ENCODE data around the gene HTR1E.
"Not testable (repeated sequence)": the region's sequence is repeated elsewhere in the genome, so short reads cannot be mapped to it uniquely, and the experiment has no call there.

The HTR1E gene

DNA sequence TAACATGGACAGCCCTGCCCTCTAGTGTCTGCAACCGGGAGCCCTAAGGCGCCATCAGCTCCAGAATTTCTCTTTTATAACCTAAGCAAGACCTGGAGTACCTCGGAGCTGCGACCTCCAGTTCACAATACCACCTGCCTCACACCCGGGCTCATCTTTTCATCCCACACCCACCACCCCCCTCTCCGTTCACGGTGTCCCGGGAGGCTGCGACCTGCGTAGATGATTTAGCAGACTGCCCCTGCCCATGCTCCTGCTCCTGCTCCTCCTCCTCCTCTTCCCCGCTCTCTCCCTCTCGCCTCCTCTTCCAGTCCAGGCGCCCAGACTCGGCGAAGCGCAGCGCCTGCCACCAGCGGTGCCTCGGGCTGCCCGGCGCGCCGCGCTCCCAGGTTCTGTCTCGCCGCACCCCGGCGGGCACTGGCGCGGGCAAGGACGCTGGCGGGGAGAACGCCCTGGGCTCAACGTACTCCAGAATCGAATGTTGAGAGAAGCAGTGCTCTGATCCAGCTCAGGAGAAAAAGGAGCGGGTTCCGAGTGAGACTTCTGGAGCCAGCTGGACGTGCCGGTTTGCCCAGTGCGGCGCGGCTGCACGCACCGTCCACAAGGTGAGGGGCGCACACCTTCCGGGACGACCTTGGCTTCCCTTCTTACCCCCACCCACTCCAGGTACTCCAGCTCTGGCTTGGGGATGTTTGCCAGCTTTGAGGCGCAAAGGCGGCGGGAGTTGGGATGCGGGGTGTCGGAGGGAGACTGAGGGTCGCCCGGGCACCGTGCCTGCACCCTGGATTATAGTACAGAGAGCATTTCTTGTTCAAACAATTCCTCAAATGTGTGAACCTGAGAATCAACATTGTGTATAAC, at the start of gene HTR1E:
Gene HTR1E, plus strand, starts transcription at position 310 of the 861 bp plus-strand sequence. CDS start 77,807 bp downstream, outside the sequence.
- DNase-seq (ENCODE audit: low read depth, low spot score), result peak; percentile 97

GRCh38 chr6:86888301-86888700, 49.0 kb upstream of the HTR1E start:
- no peak for DNase-seq (ENCODE audit: low read depth, low spot score)

DNA sequence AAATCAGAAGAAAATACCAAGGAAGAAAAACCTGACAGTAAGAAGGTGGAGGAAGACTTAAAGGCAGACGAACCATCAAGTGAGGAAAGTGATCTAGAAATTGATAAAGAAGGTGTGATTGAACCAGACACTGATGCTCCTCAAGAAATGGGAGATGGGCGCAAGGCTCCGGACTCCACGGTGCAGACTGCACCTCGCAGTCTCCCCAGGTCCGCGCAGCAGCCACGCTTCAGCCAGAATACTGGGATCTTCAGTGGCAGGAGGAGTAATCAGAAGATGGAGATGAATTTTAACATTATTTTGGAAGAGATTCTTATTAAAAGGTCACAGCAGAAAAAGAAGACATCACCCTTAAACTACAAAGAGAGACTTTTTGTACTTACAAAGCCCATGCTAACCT, 40.1 kb upstream of the HTR1E start:
- DNase-seq (ENCODE audit: low read depth, low spot score), result not testable (repeated sequence)

GRCh38 chr6:86913795-86914194, 23.5 kb upstream of the HTR1E start:
- DNase-seq (ENCODE audit: low read depth, low spot score), result no peak

DNA sequence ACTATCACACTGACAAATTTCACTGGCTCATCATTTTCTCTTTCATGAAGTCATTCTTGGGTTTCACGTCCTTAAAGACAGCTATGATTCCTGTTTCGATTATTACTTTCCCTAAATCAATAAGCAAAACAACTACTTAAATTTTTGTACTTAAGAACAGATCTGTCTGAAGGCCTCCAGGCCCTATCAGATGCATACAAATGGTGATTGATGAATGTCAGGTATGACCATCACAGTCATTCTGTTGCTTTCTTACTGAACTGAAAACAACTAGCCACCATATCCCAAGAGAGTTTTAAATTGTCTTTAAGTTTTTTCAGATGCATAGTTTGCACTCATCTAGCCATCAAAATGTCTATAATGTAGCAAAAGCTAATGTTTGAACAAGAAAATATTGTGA, 20.9 kb upstream of the HTR1E start:
- DNase-seq (ENCODE audit: low read depth, low spot score), result no peak

DNA sequence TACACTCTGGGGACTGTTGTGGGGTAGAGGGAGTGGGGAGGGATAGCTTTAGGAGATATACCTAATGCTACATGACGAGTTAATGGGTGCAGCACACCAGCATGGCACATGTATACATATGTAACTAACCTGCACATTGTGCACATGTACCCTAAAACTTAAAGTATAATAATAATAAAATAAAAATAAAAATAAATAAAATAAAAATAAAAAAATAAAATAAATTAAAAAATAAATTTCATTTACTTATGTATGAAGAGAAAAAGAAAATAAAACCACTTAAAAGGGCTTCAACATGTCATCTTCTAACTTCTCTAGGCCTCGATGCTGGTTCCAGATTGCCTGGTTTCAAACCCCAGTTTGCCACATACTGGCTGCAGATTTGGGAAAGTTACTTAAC, 10.2 kb upstream of the HTR1E start:
- DNase-seq (ENCODE audit: low read depth, low spot score), result not testable (repeated sequence)

- not testable (repeated sequence) for DNase-seq (ENCODE audit: low read depth, low spot score)
Measured at GRCh38 chr6:86927859-86928258, 9.5 kb upstream of the HTR1E start.

- no peak for DNase-seq (ENCODE audit: low read depth, low spot score)
Measured at GRCh38 chr6:86934365-86934764, 3.0 kb upstream of the HTR1E start.

DNA sequence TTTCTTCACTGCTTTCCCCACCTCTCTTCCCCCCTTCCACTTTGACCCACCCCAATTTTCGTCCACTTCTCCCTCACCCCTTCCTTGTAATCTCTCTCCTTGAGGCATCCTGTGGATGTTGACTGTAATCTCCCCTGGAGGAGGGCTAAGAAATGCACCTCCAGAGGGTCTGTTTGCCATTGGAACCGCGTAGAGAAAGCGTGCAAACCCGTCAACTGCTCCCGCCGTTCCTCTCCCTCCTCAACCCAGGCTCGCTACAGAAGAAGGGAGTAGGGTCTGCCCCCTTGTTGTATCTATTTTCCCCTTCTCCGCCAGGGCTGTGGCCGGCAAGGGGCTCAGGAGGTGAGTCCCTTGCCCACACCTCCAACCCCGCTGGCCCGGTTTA, 502 bp upstream of the HTR1E start:
- DNase-seq (ENCODE audit: low read depth, low spot score), result no peak

GRCh38 chr6:86938814-86939213, 1.5 kb downstream of the HTR1E start:
- DNase-seq (ENCODE audit: low read depth, low spot score), result no peak

DNA sequence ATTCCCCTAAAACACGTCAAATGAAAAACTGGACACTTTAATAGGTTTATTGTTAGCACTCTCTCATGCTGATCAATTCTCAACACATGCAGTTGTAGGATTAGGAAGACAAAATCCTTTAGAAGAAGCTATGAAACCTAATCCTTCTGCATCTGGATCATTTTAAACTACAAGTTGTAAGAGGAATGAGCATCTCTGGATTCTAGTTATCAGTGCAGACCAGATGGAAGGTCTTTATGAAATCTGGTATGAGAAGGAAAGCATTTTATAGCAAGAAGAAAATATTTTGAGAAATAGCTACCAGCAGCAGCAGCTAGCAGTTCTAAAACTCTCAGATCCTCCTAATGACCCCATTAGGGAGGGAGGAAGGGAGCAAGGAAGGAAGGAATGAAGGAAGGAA, 4.1 kb downstream of the HTR1E start:
- DNase-seq (ENCODE audit: low read depth, low spot score), result no peak

- DNase-seq (ENCODE audit: low read depth, low spot score), result no peak
Measured at GRCh38 chr6:86942769-86943516, 5.6 kb downstream of the HTR1E start.

- DNase-seq (ENCODE audit: low read depth, low spot score), result no peak
Measured at GRCh38 chr6:86943819-86944407, 6.6 kb downstream of the HTR1E start.

GRCh38 chr6:86949771-86950170, 12.4 kb downstream of the HTR1E start:
- no peak for DNase-seq (ENCODE audit: low read depth, low spot score)

DNA sequence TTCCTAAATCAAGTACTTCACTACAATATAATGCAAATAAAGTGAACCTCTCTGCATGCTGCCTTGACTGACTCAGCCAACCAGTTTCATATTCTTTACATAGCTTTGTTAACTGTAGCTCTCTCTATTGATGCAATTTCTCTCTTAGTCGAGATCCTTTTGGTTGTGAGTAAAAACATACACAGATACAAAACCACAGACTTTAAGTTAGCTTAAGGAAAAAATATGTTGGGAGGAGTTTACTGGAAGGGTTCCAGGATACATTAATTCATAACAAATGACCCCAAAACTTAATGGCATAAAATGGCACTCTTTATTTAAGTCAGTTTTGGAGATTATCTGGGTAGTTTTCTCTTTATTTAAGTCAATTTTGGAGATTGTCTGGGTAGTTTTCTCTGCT, 15.7 kb downstream of the HTR1E start:
- DNase-seq (ENCODE audit: low read depth, low spot score), result no peak

- DNase-seq (ENCODE audit: low read depth, low spot score), result no peak
Measured at GRCh38 chr6:86959656-86960055, 22.3 kb downstream of the HTR1E start.

- no peak for DNase-seq (ENCODE audit: low read depth, low spot score)
Measured at GRCh38 chr6:86961455-86962200, 24.3 kb downstream of the HTR1E start.

GRCh38 chr6:86963352-86963751, 26.0 kb downstream of the HTR1E start:
- no peak for DNase-seq (ENCODE audit: low read depth, low spot score)

GRCh38 chr6:86964029-86964579, 26.8 kb downstream of the HTR1E start:
- no peak for DNase-seq (ENCODE audit: low read depth, low spot score)

DNA sequence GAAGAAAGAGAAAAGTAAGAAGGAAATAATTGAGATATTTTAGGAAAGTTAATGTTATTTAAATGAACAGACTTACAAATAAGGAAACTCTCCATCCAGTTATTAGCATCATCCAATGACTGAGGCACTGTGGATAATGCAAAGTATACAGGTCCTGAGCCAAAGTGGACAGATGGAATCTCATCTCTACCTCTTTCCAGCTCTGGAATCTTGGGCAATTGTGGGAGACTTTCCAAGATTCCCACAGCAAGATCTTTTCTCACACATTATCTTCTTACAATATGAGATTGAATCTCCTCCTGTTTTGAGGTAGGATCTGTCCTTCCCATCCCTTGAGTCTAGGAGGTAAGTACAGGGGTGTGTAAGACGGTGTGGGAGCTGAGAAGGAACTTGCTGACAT, 28.9 kb downstream of the HTR1E start:
- DNase-seq (ENCODE audit: low read depth, low spot score), result no peak

DNA sequence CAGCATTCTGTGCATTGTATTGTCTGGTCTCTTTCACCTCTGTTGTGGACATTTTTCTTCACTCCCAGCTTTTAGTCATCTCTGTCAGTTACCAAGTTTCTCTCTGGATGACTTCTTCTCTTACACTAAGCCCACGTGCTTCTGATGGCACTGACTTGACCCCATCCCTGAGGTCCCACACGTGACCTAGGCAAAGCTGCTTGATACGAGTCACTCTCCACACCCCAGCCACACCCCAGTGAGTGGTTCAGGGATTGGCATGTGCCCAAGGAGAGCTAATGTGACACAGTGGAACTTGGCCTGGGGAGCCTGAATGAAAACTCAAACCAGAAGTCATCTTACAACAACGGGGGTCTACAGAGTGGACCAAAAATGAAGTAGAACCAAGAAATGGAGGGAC, 32.2 kb downstream of the HTR1E start:
- no peak for DNase-seq (ENCODE audit: low read depth, low spot score)

DNA sequence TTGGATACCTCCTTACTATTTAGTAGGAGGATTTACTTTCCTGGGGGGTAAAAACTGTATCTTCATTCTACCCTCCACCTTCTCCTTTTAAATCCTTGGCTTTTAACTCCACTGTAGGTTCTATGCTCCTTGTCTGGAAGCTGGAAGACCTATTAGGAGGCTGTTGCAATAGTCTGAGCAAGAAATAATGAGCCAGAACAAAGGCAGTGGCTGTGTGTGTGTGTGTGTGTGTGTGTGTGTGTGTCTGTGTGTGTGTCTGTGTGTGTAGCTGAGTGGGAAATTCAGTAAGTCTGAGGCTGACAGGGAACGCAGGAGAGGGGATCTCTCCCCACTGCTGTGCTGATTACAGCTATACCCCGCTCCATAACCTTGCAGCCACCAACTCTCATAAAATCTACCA, 35.8 kb downstream of the HTR1E start:
- DNase-seq (ENCODE audit: low read depth, low spot score), result no peak

Data from ELF-1 (cell line).